Measurements from ENCODE around the gene BOD1L2. TPM values are rescaled to one million over a fixed set of nuclear protein-coding genes. Genes with fewer than 3 reads are reported as not detected.

Gene BOD1L2
- not detected in 5 replicates for total RNA-seq (2022; extraction: Qiagen RNA extraction)

GRCh38 chr18:57146956-57147636, at the start of gene BOD1L2:
BOD1L2 (plus strand) TSS chr18:57147087; CDS start chr18:57147313, 226 bp downstream.

Other genes with a start within 250 kb of the BOD1L2 start
- not detected in 5 replicates for gene ST8SIA3, start 205.5 kb downstream of the BOD1L2 start, total RNA-seq (2022; extraction: Qiagen RNA extraction)

All from A549 treated with CORT108297 at 1 μM for 4 hours (cell line).